ENCODE data around the gene PAX9.

PAX9 gene

GRCh38 chr14:36655963-36656686, 5.5 kb upstream of the PAX9 start:
- TF ChIP-seq CTCF (conservative IDR thresholded peaks at IDR 0.05): 0 out of 2 replicates have a peak, but pooled peaks have one; percentile 12
- H3K27ac ChIP-seq: no peak overlapping the region

GRCh38 chr14:36656687-36657398, 4.8 kb upstream of the PAX9 start:
- no peak for TF ChIP-seq CTCF (conservative IDR thresholded peaks at IDR 0.05)
- H3K27ac ChIP-seq: no peak overlapping the region

- no peak overlapping the region for H3K27ac ChIP-seq
- TF ChIP-seq CTCF (conservative IDR thresholded peaks at IDR 0.05): no peak
Measured at GRCh38 chr14:36657399-36658122, 4.1 kb upstream of the PAX9 start.

- TF ChIP-seq CTCF (conservative IDR thresholded peaks at IDR 0.05): no peak
- H3K27ac ChIP-seq: no peak overlapping the region
Measured at GRCh38 chr14:36658123-36659009, 3.3 kb upstream of the PAX9 start.

- TF ChIP-seq CTCF (conservative IDR thresholded peaks at IDR 0.05): no peak
Measured at GRCh38 chr14:36659010-36659821, 2.4 kb upstream of the PAX9 start.

GRCh38 chr14:36659822-36660735, 1.6 kb upstream of the PAX9 start:
- peak; percentile 42 for TF ChIP-seq CTCF (conservative IDR thresholded peaks at IDR 0.05)
- no peak overlapping the region for H3K27ac ChIP-seq

More at GRCh38 chr14:36659010-36659821, 2.4 kb upstream of the PAX9 start:
- no peak overlapping the region for H3K27ac ChIP-seq
